GM19043 (cell line): Measurements from ENCODE around the gene DLL1.
A peak's percentile ranks its signal among the peaks of the same experiment; 100 is the strongest.
"Not testable (repeated sequence)": the region's sequence is repeated elsewhere in the genome, so short reads cannot be mapped to it uniquely, and the experiment has no call there.

Experiments
- ATAC-seq: cut with Tn5 transposase; IDR thresholded peaks from one replicate; pipeline ENCODE4 v1.9.1; 2021; ENCODE audit warnings: low read depth; ENCODE audit not compliant: unreplicated experiment

Gene DLL1, protein sequence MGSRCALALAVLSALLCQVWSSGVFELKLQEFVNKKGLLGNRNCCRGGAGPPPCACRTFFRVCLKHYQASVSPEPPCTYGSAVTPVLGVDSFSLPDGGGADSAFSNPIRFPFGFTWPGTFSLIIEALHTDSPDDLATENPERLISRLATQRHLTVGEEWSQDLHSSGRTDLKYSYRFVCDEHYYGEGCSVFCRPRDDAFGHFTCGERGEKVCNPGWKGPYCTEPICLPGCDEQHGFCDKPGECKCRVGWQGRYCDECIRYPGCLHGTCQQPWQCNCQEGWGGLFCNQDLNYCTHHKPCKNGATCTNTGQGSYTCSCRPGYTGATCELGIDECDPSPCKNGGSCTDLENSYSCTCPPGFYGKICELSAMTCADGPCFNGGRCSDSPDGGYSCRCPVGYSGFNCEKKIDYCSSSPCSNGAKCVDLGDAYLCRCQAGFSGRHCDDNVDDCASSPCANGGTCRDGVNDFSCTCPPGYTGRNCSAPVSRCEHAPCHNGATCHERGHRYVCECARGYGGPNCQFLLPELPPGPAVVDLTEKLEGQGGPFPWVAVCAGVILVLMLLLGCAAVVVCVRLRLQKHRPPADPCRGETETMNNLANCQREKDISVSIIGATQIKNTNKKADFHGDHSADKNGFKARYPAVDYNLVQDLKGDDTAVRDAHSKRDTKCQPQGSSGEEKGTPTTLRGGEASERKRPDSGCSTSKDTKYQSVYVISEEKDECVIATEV

DNA sequence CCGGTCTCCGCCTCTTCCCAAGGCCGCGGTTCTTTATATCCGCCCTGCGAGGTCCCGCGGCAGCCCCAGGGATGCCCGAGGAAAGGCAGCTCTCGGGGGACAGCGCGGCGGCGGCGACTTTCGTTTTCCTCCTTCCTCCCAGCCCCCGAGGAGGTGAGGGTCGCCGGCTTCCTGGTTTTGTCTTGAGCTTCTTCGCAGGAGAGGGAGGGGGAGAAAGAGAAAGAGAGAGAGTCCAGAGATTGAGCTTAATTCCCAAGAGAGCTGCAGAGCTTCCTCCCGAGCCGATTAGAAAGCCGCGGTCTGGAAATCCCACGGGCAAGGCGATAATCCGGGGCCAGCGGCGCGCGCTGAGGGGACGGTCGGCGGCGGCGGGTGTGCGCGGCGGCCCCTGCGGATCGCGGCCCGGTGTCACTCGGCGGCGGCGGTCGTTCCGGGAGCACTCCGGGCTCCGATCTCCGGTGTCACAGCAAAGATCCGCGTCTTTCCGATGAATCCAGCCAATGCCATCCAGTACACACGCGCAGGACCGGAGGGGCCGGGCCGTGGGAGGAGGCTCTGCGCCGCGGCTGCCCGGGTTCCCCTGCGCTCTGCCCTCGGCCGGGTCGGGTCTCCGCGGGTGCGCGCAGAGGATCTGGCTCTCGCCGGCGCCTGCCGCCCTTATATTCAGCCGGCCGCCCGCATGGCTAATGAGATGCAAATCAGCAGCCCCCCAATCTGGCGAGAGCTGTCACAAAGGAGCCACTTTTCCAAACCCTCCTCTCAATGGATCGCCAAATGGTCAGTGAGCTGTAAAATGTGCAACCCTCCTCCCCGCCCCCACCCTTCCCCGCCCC, at the start of gene DLL1:
Gene DLL1, minus strand, starts transcription at position 783 of the 833 bp plus-strand sequence. CDS start 939 bp downstream, outside the sequence.
- peak; percentile 32 for ATAC-seq

DNA sequence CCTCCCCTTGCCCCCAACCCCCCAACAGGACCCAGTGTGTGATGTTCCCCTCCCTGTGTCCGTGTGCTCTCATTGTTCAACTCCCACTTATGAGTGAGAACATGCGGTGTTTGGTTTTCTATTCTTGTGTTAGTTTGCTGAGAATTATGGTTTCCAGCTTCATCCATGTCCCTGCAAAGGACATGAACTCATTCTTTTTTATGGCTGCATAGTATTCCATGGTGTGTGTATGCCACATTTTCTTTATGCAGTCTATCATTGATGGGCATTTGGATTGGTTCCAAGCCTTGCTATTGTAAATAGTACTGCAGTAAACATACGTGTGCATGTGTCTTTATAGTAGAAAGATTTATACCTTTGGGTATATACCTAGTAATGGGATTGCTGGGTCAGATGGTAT, 44.3 kb upstream of the DLL1 start:
- not testable (repeated sequence) for ATAC-seq

DNA sequence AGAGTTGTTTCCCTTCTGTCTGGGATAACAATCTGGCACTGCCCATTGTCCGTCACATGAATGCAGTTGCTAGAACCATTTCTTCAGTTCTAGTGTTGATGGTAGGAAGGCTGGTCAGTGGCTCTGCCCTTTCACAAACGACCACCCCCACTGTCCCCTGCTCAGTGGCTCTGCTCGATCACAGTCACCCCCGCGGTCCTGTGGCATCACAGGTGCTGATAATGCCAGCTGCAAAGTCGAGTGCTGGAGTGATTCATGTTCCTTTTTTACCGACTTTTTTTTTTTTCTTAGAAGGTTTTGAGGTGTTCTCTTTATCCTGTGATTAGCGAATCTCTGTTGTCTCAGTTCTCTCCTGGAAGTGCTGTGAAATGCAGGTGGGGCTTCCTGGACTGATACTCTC, 38.4 kb upstream of the DLL1 start:
- ATAC-seq: no peak

DNA sequence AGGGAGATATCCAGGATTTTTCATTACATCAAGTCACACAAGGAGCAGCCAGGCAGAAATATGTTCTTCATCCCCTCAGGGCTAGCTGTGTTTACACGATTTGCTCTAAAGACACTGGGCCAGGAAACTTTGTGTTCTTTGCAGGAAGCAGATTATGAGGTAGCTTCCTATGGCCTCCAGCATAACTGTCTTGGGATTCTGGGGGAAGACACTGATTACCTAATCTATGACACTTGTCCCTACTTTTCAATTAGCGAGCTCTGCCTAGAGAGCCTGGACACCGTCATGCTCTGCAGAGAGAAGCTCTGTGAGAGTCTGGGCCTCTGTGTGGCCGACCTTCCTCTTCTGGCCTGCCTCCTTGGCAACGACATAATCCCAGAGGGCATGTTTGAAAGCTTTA, 26.8 kb upstream of the DLL1 start:
- no peak for ATAC-seq

DNA sequence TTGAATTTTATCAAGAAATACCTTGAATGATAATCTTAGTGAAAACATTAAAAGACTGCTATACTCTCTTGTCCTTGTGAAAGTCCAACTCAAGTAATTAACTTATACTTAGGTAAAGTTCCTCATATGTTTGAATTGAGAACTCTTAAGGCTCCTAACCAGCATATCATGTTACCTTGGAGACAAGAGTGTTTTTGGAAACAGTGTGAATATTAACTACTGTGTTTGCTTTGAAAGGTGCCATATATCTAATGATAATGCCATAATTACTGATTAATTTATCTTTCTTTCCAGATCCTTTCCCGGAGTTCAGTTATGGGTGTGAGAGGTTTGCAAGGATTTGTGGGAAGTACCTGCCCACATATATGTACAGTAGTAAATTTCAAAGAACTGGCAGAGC, 26.2 kb upstream of the DLL1 start:
- ATAC-seq: no peak

DNA sequence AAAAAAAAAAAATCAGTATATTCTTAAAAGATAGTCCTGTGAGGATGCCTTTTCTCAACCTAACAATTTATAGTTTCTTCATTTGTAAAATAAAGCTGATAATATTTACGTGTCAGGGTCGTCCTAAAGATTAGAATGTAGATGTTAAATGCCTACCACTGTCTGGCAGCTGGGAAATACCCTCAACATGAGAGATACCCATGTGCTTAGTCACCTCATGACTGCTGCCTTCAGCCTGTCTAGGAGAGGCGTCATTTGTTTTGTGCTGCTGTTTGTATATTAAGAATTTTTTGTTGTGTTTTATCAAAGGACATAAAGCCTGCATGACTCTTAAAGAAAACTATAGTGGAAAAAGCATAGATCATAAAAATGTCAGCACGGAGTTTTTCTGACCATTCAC, 25.2 kb upstream of the DLL1 start:
- ATAC-seq: no peak

DNA sequence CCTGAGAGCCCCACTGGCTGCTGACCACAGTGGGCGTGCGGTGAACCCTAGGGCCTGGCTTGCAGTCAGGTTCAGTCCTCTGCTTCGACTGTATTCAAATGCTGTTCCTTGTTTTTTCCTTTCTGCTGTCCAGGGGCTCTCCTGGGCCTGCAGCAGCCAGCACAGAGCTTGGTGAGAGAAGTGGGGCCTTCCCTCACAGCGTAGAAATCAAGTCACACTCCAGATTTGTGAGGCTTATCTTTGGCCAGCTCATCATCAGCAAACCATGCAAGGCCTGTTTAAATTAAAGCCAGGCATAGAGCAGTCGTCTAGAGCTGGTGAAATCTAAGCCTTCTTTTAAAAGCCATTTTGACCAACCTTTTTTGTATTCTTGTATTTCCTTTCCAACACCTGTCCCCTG, 24.1 kb upstream of the DLL1 start:
- ATAC-seq: no peak

DNA sequence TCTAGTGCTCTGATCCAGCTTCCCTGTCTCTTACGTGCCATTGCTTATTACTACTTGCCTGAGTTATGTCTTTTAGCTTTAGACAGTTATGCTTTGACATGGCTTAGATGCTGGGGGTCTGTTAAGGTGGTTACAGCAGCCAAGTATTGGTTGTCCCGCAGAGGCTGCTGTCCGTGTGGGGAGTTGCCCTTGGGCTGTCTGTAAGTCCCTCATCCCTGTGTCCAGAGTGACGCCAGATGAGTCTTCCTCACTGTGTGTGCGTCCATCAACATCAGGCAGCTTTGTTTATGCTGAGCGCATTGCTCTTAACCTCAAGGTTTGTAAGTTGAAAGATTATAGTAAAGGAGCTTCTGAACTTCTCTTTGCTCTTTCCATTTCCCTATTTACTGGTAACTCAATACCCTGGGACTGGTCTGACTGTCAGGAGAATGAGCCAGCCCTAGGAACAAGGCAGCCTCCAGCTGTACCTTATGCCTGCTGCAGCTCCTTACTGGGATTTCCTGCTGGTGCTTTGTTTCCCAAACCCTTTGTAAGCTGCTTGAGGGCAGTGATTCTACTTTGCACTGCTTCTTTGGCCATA, 22.9 kb upstream of the DLL1 start:
- ATAC-seq: no peak

DNA sequence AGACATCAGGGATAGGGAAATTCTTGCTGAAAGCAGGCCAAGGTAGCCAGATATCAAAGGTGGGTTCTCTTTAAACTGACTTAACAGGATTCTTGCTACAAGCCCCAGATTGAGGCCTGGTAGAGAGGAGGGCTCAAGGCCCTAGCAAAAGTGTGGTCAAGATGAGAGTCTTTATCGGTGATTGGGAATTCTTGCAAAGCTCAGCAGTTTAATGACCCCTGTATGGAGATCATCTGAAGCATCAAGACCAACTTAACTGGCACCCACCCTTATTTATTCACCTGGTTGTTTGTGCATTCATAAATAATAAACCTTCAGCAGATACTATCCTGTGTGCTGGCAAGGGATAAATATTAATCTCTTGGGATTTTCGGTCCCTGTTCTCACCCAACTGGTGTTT, 22.0 kb upstream of the DLL1 start:
- ATAC-seq: no peak

DNA sequence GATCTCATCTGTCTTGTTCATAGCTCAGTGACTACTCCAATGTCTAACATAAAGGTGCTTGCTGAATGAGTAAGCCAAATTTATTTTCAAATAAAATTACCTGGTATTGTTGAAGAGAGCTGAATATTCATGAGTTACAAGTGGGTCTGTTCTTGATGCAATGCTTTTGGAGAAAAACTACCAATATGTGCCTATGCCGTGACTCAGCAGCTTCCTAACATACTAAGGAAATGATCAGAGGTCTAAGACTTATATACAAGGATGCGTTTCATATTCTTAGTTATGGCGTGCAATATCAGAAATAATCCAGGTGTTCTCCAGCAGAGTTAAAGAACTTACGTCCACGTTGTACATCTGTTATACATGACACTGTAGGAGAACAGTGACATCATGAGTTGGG, 20.8 kb upstream of the DLL1 start:
- ATAC-seq: no peak

DNA sequence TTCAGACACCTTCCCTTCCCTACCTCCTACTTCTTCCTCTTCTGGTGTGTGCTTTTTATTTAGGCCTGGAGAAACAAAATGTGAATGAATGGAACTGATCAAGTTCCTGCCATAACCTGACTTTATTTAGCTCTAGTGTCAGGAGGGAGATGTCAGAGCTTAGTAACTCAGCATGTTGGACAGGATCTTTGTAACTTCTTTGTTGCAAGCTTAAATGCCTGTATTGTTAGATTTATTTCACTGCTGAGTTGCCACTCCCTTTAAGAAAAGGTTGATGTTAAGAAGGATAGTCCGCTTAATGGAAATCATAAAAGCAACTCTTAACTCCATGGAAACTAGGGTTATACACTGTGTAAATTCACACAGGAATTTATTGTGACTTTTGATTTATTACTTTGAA, 17.9 kb upstream of the DLL1 start:
- ATAC-seq: no peak

DNA sequence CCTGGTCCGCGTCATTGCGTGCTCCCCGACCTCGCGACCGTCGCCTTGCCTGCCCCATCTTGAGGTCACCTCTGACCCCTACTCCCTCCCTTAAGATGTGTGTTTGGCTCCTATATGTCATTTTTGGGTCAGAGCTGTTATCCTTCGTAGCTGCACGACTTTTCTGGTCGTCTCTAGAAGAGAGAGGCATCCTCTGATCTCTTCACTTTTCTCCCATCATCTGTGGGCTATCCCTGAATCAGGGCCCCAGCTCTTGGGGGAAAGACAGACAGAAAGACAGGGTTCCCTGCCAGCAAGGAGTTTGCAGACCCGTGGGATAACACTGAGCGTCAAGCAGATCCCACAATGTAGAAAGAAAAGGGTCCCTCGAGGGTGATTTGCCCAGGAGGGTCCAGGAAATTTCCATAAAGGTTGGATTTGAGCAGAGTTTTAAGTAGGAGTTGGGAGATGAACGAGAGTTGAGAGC, 16.2 kb upstream of the DLL1 start:
- ATAC-seq: no peak

DNA sequence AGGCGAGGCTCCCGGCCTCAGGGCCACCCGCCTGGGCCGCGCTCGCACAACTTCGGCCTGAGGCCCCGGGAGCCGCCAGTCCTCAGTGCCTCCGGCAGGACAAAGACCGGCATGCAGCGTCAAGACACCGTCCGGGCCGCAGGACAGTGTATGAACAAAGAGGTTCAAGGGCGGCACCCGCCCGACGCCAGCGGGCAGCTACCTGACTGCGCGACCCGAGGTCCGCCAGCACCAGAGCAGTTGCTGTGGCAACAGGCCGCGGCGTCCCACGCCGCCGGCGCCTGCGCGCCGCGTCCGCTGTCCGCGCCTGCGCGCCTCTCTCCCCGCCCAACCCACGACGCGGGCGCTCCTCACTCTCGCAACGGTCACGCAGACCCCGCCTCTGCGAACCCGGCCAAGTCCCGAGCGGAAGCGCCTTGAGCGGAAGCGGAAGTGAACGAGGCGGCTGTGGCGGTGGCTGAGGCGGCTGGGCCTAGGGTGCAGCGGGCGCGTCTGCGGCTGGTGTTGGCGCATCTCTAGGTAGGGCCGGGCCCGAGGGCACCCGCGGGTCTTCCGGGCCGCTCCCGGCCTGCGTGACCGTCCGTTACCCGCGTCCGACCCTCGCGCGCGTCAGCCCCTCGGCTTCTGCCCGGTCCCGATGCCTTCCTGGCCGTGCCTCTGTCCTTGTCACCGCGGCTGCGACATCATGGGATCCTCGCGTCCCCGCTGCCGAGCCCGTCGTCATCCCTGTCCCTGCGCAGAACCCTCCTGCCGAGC, 15.6 kb upstream of the DLL1 start, which contains the start of gene FAM120B:
Gene FAM120B, plus strand, starts transcription at position 435 of the 756 bp plus-strand sequence. CDS start 10,633 bp downstream, outside the sequence.
- ATAC-seq: peak; percentile 97

DNA sequence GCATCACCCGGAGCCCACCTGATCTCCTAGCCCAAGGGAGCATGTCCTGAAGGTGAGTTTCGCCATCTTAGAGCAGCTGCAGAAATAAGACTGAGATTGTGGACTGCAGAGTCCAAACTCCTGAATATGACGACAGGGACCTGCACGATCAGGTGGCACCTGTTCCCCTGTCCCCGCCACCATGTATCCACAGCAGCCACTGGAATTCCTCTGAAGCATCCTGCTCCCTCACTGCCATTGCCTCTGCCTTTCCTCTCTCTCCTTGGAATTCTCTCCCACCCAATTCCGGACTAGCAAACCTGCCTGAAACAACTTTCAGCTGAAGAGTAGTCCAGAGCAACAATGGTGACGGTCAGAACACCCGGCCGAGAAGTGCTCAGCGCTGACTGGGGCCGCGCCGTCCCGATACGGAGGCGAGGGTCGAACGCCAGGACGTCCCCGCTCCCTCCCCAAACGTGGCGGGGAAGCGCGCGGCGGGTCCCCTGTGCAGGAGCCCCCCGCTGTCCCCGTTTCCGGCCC, 15.0 kb upstream of the DLL1 start:
- no peak for ATAC-seq

DNA sequence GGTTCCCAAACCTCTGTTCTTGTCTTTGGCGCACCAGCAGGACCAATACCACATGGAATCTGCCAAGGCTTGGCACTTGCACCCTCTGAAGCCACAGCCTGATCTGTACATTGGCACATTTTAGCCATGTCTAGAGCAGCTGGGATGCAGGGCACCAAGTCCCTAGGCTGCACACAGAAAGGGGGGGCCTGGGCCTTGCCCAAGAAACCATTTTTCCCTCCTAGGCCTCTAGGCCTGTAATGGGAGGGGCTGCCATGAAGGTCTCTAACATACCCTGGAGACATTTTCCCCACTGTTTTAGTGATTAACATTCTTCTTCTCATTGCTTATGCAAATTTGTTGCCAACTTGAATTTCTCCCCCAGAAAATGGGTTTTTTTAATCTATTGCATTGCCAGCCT, 10.3 kb upstream of the DLL1 start:
- no peak for ATAC-seq

DNA sequence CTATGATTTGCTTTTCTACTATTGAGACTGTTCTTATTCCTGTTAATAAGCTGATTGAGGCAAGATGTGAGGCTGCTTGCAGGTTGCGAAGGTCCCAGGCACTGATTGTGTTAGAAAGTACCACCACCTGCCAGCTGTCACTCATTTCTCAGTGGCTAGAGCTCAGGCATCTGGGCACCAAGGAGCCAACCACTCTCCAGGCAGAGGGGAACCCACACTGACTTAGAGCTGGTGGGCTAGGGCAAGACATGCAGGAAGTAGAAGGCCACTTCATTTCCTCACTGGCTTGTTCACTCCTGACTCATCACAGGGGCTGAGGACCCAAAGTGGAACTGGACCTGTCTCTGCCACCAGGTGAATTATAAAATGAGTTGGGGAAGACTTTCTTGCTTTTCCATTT, 7.8 kb upstream of the DLL1 start:
- ATAC-seq: no peak

DNA sequence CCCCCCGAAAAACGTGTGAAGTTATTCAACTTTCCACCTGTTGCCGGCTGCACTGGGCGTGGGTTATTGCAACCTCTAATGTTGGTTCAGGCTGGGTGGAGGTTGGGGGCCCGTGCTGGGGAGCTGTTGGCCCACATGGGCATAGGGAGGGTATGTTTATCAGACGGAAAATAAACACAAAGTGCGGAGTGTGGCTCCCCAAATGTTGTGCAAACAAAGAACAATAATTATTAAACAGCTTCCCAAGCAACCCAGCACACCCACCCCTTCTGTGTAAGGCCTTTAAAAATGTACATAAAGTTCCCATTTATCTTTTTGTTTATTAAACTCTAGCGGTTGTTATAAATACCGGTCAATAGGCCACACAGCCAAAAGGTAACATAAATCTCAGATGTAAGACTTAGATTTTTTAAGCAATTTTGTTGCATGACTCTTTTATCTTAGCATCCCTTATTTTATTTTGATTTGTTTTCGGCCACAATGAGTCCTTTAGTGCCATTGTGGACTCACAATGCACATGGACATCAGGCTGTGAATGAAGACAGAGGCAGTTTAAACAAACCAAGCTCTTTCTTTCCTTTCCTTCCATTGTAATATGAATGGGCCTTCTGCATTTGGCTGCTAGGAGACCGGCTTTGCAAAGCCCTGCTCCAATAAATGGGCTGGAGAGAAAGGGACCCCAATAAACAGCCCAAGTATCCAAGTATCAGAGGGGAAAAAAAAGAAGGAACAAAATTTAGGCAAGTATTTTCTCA, 6.9 kb upstream of the DLL1 start:
- ATAC-seq: no peak

DNA sequence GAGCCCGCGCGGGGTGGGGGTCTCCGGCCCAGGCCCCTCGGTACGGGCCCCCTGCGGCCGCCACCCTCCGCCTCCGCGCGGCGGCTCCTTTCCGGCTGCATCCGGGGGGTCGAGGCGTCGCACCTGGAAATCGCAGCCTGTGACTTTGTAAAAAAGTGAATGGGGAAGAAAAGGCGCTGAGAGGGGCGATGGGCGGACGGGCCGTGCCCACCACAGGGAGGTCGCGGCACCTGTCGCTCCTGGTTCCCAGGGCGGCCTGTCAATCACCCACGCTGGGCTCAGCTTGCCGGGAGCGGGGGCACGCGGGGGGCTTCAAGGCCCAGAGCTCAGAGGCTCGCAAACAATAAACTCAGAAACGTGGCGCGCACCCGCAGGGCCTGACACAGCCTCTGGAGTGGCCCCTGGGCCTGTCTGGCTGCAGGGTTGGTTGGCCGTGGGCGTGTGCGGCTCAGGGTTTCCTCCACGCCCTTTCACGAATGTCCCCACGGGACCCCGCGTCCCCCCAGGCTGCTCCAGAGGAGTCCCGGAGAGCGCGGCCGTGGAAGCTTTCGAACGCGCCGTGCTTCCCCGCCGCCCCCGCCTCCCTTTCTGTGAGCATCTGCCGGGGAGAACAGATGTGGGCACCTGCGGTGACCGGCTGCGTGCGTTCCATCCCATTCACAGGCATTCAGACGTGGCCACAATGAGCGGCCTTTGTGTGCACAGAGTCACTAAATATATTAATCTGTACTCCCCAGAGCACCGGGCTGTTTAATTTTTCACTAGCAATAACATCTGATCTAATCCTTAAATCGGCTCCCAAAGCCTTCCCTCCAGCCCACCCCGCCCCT, 6.1 kb upstream of the DLL1 start:
- no peak for ATAC-seq
